Hematopoietic multipotent progenitor cell treated with erythropoietin and hydrocortisone succinate and interleukin-3 and kit ligand, for 8 days (in vitro differentiated cells): ENCODE results near the gene ABHD4.
"Not testable (repeated sequence)": the region's sequence is repeated elsewhere in the genome, so short reads cannot be mapped to it uniquely, and the experiment has no call there.

Experiments used
- DNase-seq: peaks from one replicate; pipeline ENCODE4 v3.0.0-alpha.2; 2015

Gene ABHD4

GRCh38 chr14:22630066-22630465 is 32.0 kb downstream of the ABHD4 start:
- no peak for DNase-seq

GRCh38 chr14:22630486-22630885 is 32.4 kb downstream of the ABHD4 start:
- no peak for DNase-seq

- DNase-seq: no peak
Observed at GRCh38 chr14:22634233-22634900, 36.3 kb downstream of the ABHD4 start.

GRCh38 chr14:22635980-22636379 is 37.9 kb downstream of the ABHD4 start:
- not testable (repeated sequence) for DNase-seq

GRCh38 chr14:22640192-22640591 is 42.1 kb downstream of the ABHD4 start:
- no peak for DNase-seq

GRCh38 chr14:22641846-22642245 is 43.7 kb downstream of the ABHD4 start:
- DNase-seq: no peak

GRCh38 chr14:22644305-22644635 is 46.2 kb downstream of the ABHD4 start, which contains the start of gene OR6J1:
Gene OR6J1, minus strand, starts transcription at chr14:22644352. Its CDS starts 9,541 bp downstream, at chr14:22634811.
- no peak for DNase-seq

- no peak for DNase-seq
Observed at GRCh38 chr14:22646570-22647254, 48.6 kb downstream of the ABHD4 start.

GRCh38 chr14:22648506-22648905 is 50.4 kb downstream of the ABHD4 start:
- no peak for DNase-seq

GRCh38 chr14:22650046-22650739 is 52.1 kb downstream of the ABHD4 start:
- DNase-seq: no peak

GRCh38 chr14:22650960-22651521 is 52.9 kb downstream of the ABHD4 start:
- DNase-seq: peak; percentile 50

GRCh38 chr14:22651586-22651985 is 53.5 kb downstream of the ABHD4 start:
- DNase-seq: no peak

GRCh38 chr14:22653012-22653621 is 55.0 kb downstream of the ABHD4 start:
- peak; percentile 77 for DNase-seq

GRCh38 chr14:22656226-22656625 is 58.1 kb downstream of the ABHD4 start:
- no peak for DNase-seq

- no peak for DNase-seq
Observed at GRCh38 chr14:22656945-22657731, 59.0 kb downstream of the ABHD4 start.

GRCh38 chr14:22657861-22658260 is 59.8 kb downstream of the ABHD4 start:
- DNase-seq: peak; percentile 53

GRCh38 chr14:22658946-22659345 is 60.8 kb downstream of the ABHD4 start:
- no peak for DNase-seq

- no peak for DNase-seq
Observed at GRCh38 chr14:22660654-22661053, 62.6 kb downstream of the ABHD4 start.
